GM06990 (cell line): ENCODE data around the gene TSC22D4.

ENCODE experiments used
- DNase-seq: peaks from one replicate; pipeline ENCODE4 v3.0.0-alpha.2; 2011; ENCODE audit not compliant: insufficient read length; ENCODE audit errors: extremely low read depth
- H3K27me3 ChIP-seq: replicated peaks from 2 replicates; pipeline ENCODE4 v1.6.0; 2011; ENCODE audit warnings: low read length; ENCODE audit not compliant: control insufficient read depth, insufficient read depth
- H3K36me3 ChIP-seq: 2 replicates; pipeline ENCODE4 v1.5.1; 2011; ENCODE audit warnings: low read length; ENCODE audit not compliant: control insufficient read depth, insufficient read depth
- H3K4me3 ChIP-seq: replicated peaks from 2 replicates; pipeline ENCODE4 v1.5.1; 2011; ENCODE audit warnings: low read depth, mild to moderate bottlenecking, control low read depth, low read length
- CTCF ChIP-seq: IDR thresholded peaks from 2 replicates; pipeline ENCODE4 v1.5.1; 2011; ENCODE audit warnings: low read length, control low read depth, mild to moderate bottlenecking, inconsistent platforms; ENCODE audit not compliant: insufficient read depth, poor library complexity, severe bottlenecking

TSC22D4 gene

DNA sequence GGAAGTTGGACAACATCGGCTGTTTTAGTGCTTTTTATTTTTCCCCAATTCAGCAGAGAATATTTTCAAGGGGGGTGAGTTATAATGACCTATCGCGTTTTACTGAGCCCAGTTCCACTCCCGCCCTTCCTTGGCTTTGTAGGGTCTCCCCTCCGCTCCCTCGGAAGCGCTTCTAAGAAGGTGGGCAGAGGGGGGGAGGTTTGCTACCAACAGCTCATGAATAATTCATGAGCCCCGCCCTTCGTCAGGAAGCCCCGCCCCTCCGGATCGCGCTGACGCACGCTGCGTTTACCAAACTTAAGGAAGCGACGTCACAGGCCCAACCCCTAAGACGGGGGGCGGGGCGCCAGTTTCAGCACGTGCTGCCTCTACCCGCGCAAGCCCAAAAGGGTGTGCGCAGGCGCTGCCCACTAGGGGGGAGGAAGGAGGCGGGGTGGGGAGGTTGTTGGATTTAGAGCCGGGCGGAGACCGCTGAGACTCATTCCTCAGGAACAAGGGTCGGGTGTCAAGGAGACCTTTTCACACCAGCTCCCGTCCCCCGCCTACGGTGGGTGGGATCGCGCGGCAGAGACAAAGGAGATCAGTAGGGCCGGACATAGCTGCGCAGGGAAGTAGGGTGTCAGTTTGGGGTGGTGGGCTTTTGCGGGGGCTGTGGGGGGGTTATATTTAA is 49.9 kb downstream of the TSC22D4 start:
- H3K27me3 ChIP-seq, result no peaks in the 10 kb centered on the region
- H3K36me3 ChIP-seq, result peaks cover 13% of the 10 kb centered on the region
- no peak for TF ChIP-seq CTCF
- H3K4me3 ChIP-seq, result peak overlapping the region; percentile 89
- peak; percentile 100 for DNase-seq

DNA sequence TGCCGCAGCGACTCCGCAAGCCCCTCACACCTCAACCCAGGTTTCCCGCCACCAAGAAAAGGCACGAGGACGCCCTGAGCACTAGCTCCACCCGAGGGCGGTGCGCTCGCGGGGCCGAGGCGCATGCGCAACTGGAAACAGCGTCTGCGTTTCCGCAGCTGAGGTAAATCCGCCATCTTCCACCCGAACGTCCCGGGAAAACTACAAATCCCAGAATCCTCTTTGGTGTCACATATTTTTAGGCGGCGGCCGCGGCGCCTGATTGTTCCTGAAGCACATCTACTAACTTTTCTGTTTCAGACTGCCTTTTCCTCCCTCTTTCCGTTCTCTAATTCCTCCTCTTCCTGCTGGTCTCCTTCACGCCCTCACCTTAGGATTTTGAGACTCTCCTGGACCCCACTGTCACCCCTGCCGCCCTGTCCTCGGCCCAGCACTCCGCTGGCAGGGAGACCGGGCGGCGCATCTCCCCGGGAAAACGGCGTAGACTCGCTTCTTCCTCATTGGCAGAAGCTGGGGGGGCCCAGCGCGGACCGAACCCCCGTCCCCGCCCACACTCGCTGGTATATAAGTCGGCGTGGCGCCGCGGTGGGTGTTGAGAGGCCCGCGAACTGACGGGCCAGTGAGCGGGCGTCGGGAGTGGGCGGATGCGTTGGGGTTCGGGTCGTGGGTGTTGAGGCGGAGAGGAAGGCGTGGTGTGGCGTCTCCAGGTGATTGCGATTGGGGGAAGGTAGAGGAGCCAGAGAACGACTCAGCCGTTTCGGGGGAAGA is 50.6 kb downstream of the TSC22D4 start, which contains the start of gene ZCWPW1:
Gene ZCWPW1, minus strand, starts transcription at position 505 of the 768 bp plus-strand sequence. CDS start 8,054 bp downstream, outside the sequence.
- TF ChIP-seq CTCF, result no peak
- DNase-seq, result peak; percentile 98
- Histone ChIP-seq H3K4me3 (peak within 1 kb of the TSS; percentile 89), H3K27me3 (no peaks in the 10 kb centered on the region), H3K36me3 (peaks cover 8% of the 10 kb centered on the region)

DNA sequence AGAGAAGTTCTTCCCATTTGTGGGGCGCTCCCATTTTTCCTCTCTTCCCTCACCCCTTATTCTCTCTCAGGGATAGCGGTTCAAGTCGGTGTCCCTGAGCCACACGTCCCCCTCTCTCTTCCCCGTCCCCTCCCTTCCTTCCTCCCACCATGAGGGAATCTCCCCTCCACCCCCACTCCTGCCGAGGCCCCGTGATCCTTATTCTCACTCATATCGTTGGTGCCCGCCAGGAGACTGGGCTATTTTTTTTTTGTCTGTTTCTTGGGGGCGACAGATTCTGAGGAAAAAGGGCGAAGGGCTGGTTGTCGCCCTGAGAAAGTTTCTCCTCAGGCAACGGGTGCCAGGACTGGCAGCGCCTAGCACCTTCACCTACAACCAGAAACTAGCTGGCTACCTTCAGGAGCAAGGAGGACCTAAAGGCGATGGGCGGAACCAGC is 51.2 kb downstream of the TSC22D4 start:
- Histone ChIP-seq H3K36me3 (peaks cover 5% of the 10 kb centered on the region), H3K27me3 (no peaks in the 10 kb centered on the region), H3K4me3 (no peak overlapping the region; the same call in 1 of the 2 replicates)
- TF ChIP-seq CTCF, result no peak
- no peak for DNase-seq

DNA sequence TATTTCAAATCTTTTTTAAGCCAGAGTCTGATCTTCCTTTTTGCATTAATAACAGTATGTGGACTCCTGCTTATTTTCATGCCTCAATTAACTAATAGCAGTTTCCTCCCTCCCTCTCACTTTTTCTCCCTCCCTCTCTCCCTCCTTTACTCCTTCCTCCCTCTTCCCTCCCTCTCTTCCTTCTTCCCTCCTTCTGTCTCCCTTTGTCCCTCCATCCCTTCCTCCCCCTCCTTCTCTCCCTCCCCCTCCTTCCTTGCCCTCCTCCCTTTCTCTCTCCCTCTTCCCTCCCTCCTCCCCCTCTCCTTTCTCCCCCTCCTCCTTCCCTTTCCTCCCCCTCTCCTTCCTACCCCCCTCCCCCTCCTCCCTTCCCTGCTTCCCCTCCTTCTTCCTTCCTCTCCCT is 52.5 kb downstream of the TSC22D4 start:
- DNase-seq, result no peak
- peaks cover 5% of the 10 kb centered on the region for H3K36me3 ChIP-seq
- no peak for TF ChIP-seq CTCF
- no peaks in the 10 kb centered on the region for H3K27me3 ChIP-seq
- H3K4me3 ChIP-seq, result no peak overlapping the region

- no peaks in the 10 kb centered on the region for H3K27me3 ChIP-seq
- TF ChIP-seq CTCF, result no peak
- no peaks in the 10 kb centered on the region for H3K36me3 ChIP-seq
- no peak overlapping the region for H3K4me3 ChIP-seq
- no peak for DNase-seq
Measured at GRCh38 chr7:100425347-100425746, 53.7 kb downstream of the TSC22D4 start.
